HG03378 (cell line): ENCODE results near the gene RPS10.
A peak's percentile ranks its signal among the peaks of the same experiment; 100 is the strongest.

Source experiments
- ATAC-seq: cut with Tn5 transposase; IDR thresholded peaks from one replicate; pipeline ENCODE4 v1.9.1; 2021; ENCODE audit warnings: mild to moderate bottlenecking, moderate library complexity; ENCODE audit not compliant: unreplicated experiment

Gene RPS10

GRCh38 chr6:34425498-34426410 lies at the start of gene RPS10:
Gene RPS10 (minus strand): TSS chr6:34426069. CDS start chr6:34425221, 848 bp downstream.
- peak; percentile 62 for ATAC-seq

DNA sequence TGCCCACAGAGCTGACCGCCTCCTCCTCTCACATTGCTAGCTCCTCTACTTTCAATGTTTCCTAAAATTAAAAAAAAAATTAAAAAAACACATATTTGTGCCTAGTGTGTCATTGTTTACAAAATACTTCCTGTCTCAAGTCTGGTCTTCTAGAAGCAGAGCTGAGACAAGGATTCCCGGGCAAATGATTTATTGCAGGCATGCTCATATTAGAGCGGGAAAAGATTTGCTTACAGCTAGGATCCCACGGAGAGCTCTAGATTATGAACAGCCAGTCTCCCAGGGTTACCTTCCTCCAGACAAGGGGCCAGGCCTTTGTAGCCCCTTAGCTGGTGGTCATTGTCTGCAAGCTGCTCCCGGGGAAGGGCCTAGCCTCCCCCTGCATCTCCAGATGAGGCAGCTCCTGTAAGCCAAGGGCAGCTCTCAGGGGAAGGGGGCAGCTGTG lies 49.4 kb upstream of the RPS10 start:
- no peak for ATAC-seq

DNA sequence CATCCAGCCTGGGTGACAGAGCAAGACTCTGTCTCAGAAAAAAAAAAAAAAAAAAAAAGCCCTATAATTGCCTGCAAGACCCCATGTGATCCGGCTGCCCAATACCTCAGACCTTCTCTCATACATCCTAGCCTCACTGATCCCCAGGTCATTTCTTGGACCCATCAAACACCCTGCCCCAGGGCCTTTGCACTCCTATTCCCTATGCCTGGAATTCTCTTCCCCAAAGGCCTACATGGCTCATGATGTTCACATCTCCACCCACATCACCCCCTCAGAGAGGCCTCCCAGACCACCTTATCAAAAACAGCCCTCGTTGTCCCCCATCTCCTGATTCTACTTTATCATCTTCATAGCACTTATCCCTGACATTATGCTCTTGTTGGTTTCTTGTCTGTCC lies 48.9 kb upstream of the RPS10 start:
- ATAC-seq: no peak

- ATAC-seq: no peak
Measured at GRCh38 chr6:34473967-34474366, 48.1 kb upstream of the RPS10 start.

- ATAC-seq: no peak
Measured at GRCh38 chr6:34472425-34472824, 46.6 kb upstream of the RPS10 start.

- ATAC-seq: no peak
Measured at GRCh38 chr6:34469499-34469898, 43.6 kb upstream of the RPS10 start.

GRCh38 chr6:34468378-34468892 lies 42.6 kb upstream of the RPS10 start:
- ATAC-seq: no peak

DNA sequence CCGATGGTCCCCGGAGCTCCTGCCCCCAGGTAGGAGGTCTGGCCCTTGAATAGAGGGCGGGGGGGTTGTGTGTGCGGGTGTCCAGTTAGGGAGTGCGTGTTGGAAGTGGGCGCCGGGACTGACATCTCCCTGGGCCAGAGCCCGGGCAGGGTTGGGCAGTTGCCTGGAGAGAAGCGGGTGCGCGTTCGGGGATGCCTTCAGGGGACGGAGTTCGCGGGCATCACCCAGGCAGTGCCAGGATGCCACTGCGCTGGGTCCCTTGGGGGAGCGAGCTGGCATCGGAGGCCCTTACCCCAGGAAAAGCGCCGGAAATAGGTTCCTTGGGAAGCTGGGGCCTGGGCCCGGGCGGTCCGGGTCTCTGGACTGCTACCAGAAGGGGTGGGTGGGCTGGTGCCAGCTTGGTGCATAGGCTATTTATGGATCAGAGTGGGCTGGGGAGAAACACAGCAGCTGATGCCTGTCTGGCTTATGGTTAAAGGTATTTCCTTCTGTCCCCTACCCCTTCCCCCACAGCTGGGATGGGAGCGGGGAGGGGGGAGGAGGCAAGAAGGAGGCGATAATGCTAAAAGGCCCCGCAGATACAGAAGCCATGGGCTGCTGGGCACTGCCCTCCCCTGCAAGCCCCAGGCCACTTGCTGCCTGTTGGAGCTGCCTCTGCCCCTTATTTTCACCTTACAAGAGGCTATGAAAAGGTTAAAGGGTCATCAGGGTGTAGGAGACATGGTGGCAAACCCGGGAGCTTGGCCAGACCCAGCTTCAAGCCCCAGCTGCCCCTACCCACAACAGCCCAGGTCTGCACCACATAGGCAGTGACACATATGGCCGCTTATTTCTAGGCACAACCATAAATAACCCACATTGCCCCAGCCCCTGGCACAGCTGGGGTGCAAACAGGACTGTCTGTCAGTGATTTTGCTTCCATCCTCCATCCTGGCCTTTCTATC lies 40.6 kb upstream of the RPS10 start:
- ATAC-seq: no peak

DNA sequence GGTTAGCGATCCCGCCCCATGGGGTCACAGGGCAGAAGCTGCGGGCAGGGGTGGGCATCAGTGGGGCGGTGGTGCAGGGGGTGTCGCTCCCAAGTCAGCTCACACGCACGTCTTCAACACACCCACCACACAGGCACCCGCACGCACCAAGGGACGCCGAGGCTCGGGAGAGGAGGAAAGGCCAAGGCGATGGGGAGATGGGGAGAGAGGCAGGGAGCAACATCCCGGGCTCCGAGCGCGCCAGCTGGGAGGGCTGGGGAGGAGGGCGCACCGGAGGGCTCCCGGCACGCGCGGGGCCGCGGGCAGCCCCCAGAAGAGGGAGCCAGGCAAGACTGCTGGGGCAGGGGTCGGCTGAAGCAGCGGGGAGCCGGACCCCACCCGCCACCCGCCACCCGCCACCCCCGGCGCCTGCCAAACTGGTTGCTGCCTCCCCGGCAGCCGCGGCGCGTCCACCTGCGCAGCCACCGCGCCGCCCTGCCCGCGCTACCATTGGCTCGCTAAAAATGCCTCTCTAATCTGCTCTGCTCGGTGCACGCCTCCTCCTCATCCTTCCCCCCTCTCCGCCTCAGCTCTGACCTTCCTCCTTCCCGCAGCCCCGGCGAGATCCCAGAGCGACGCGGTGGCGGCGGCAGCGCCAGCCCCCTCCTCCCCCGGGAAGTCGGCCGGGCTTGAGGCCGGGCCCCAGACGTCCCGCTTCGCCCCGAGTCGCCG lies 39.8 kb upstream of the RPS10 start, which contains the start of gene PACSIN1:
PACSIN1 (plus strand) TSS at position 546 of the 711 bp plus-strand sequence. CDS start 60,230 bp downstream, outside the sequence.
- ATAC-seq: no peak

GRCh38 chr6:34463849-34464248 lies 38.0 kb upstream of the RPS10 start:
- ATAC-seq: no peak

GRCh38 chr6:34463299-34463698 lies 37.4 kb upstream of the RPS10 start:
- no peak for ATAC-seq

- ATAC-seq: no peak
Measured at GRCh38 chr6:34462551-34462971, 36.7 kb upstream of the RPS10 start.

- ATAC-seq: no peak
Measured at GRCh38 chr6:34462010-34462409, 36.1 kb upstream of the RPS10 start.

DNA sequence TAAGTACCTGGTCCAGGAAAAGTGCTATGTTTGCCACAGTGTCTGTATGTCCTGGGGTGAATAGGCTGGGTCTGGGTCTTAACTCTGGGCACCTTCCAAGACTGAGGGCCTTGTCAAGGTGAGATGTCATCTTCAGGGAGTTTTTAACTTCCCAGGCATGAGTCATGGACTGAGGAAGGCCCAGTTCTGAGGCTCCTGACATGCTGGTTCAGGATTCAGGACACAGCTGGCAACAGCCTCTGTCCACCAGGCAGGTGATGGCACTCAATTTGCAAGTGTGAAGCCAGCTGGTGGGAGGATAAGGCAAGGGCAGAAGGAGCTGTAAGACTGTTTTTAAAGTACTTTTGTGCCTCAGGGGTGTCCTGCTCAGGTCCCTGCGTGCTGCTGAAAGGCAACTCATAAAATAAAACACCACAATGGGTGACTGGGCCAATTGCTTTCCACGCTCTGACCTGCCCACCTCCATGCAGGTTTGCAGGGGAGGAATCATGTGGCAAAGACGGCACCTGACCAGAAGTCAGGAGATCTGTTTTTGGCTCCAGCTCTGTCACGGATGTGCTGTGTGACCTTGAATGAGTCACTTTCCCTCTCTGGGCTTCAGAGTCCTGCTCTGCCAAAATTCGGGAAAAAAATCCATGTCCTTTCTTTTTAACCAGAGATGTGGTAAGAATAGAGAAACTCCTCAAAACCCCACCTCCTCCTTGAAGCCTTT lies 35.1 kb upstream of the RPS10 start:
- no peak for ATAC-seq

- no peak for ATAC-seq
Measured at GRCh38 chr6:34459899-34460593, 34.2 kb upstream of the RPS10 start.

DNA sequence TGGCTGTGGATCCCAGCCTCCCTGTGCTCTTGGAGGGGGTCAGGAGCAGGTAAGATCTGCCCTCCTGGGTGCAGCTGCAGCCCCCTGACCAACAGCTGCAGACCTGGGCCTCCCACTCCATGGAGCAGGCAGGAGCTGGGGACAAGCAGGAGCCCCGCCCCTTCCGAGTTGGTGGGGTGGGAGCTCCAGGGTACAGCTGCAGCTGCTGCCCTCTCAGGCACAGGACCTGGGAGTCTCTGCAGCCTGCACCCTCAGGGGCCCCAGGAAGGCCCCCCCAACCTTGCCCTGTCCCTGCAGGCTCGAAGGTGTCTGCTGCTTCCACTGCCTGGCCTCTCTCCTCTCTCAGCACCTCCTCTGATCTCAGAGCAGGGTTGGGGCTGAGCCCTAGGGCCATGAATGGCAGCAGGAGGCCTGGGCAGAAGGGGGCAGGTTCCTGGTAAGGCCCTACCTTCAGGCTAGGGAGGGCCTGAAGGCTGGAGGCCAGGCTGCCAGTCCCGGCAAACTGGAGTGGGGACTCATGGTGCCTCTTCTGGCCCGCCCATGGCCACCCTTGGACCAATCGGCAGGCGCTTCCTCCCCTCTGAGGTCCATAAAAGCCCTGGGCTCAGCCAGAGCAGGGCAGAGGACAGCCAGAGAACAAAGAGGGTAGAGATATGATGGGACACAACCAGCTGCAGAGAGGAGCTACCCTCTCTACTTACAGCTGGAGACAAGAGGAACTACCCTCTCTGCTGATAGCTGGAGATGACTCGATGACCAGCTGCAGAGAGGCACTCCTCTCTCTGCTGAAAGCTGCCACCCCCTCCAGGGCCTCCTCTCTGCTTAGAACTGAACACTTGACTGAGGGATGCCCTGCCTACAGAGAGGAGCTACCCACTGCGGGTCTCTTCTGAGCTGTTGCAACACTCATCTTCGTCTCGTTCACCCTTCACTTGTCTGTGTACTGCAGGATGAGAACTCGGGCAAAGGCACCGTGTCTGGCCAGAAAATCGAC lies 32.2 kb upstream of the RPS10 start:
- no peak for ATAC-seq

DNA sequence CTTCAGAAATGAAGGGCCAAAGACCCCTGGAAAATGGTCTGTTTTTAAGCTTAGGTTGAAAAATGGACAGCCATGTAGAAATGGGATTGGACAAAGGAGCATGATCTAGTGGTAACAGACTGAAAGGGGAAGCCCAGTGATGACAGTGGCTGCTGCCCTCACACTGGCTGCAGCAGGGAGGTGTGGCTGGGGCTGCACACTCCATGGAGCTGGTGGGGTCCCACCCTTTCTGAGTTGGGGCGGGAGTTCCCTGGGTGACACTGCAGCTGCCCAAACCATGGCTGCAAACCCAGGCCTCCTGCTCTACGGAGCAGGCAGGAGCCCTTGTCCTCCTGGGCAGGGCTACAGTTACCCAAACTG lies 31.5 kb upstream of the RPS10 start:
- ATAC-seq: no peak

DNA sequence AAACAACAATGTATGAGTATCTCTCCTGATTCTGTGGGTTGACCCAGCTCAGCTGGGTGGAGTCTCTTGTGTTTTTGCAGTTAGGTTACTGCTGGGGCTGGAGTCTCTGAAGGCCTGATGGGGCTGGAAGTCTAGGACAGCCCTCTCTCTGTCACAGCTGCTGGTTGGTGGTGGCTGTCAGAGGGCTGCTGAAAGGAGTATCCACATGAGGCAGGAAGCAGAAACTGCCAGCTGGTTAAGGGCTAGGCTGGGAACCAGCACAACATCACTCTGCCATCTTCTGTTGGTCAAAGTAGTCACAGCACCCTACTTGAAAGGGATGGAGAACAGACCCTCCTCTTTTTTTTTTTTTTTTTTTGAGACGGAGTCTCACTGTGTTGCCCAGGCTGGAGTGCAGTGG lies 30.0 kb upstream of the RPS10 start:
- ATAC-seq: no peak
